Nephron (organoid): ENCODE results near the gene IAH1.
A peak's percentile ranks its signal among the peaks of the same experiment; 100 is the strongest.

Experiments
- H3K27ac Mint-ChIP-seq, 3 experiments: 2 replicates each; pipeline ENCODE4 v1.8.0; 2020; ENCODE audit warnings: mixed read lengths in 3 of 3, mild to moderate bottlenecking in 2 of 3, moderate library complexity in 1 of 3
- H3K27me3 Mint-ChIP-seq: 2 replicates; pipeline ENCODE4 v1.8.0; 2021; ENCODE audit warnings: low read depth, mild to moderate bottlenecking, moderate library complexity, mixed read lengths
- H3K36me3 Mint-ChIP-seq: 2 replicates; pipeline ENCODE4 v1.8.0; 2020; ENCODE audit warnings: low read depth, mixed read lengths
- H3K4me1 Mint-ChIP-seq: 2 replicates; pipeline ENCODE4 v1.8.0; 2020; ENCODE audit warnings: mixed read lengths
- H3K4me3 Mint-ChIP-seq, 3 experiments: 2 replicates each; pipeline ENCODE4 v1.8.0; 2020; ENCODE audit warnings: mild to moderate bottlenecking in 3 of 3, mixed read lengths in 3 of 3, moderate library complexity in 2 of 3
- H3K9me3 Mint-ChIP-seq: 2 replicates; pipeline ENCODE4 v1.8.0; 2020; ENCODE audit warnings: mixed read lengths
- CTCF ChIP-seq, 3 experiments: fragments of 200-600 bp; sonication (generic); IDR thresholded peaks; one replicate each; pipeline ENCODE4 v1.5.0; 2021; ENCODE audit warnings: antibody characterized with exemption in 3 of 3; ENCODE audit not compliant: unreplicated experiment in 3 of 3

Gene IAH1

GRCh38 chr2:9517118-9517782 is 42.9 kb downstream of the IAH1 start:
- H3K27me3 Mint-ChIP-seq, result no peaks in the 10 kb centered on the region
- H3K9me3 Mint-ChIP-seq, result no peaks in the 10 kb centered on the region
- no peak overlapping the region for H3K4me3 Mint-ChIP-seq
- TF ChIP-seq CTCF (IDR thresholded peaks at IDR 0.05; ENCODE audit: unreplicated experiment in 3 of 3), result no peak
- H3K36me3 Mint-ChIP-seq, result peaks cover 68% of the 10 kb centered on the region
- no peak overlapping the region for H3K27ac Mint-ChIP-seq
- H3K4me1 Mint-ChIP-seq, result no peaks in the 10 kb centered on the region

GRCh38 chr2:9518163-9518562 is 43.8 kb downstream of the IAH1 start:
- H3K27me3 Mint-ChIP-seq, result no peaks in the 10 kb centered on the region
- no peak for TF ChIP-seq CTCF (IDR thresholded peaks at IDR 0.05; ENCODE audit: unreplicated experiment in 3 of 3)
- peaks cover 63% of the 10 kb centered on the region for H3K36me3 Mint-ChIP-seq

GRCh38 chr2:9518780-9519179 is 44.4 kb downstream of the IAH1 start:
- H3K27me3 Mint-ChIP-seq, result no peaks in the 10 kb centered on the region
- no peaks in the 10 kb centered on the region for H3K4me1 Mint-ChIP-seq
- H3K4me3 Mint-ChIP-seq, result no peak overlapping the region
- no peak for TF ChIP-seq CTCF (IDR thresholded peaks at IDR 0.05; ENCODE audit: unreplicated experiment in 3 of 3)
- H3K9me3 Mint-ChIP-seq, result no peaks in the 10 kb centered on the region
- H3K36me3 Mint-ChIP-seq, result peaks cover 64% of the 10 kb centered on the region
- no peak overlapping the region for H3K27ac Mint-ChIP-seq

More at GRCh38 chr2:9518163-9518562, 43.8 kb downstream of the IAH1 start:
- Mint-ChIP-seq H3K4me1 (no peaks in the 10 kb centered on the region), H3K9me3 (no peaks in the 10 kb centered on the region), H3K27ac (no peak overlapping the region), H3K4me3 (no peak overlapping the region)

- no peaks in the 10 kb centered on the region for H3K27me3 Mint-ChIP-seq
- H3K27ac Mint-ChIP-seq, result peak overlapping the region in 2 of 3 experiments; percentile 56 to 69
- no peaks in the 10 kb centered on the region for H3K9me3 Mint-ChIP-seq
- H3K36me3 Mint-ChIP-seq, result peaks cover 68% of the 10 kb centered on the region
- no peak for TF ChIP-seq CTCF (IDR thresholded peaks at IDR 0.05; ENCODE audit: unreplicated experiment in 3 of 3)
- H3K4me3 Mint-ChIP-seq, result no peak overlapping the region
- no peaks in the 10 kb centered on the region for H3K4me1 Mint-ChIP-seq
Observed at GRCh38 chr2:9519250-9519649, 44.9 kb downstream of the IAH1 start.

- Mint-ChIP-seq H3K4me3 (no peak overlapping the region), H3K27ac (no peak overlapping the region), H3K27me3 (no peaks in the 10 kb centered on the region), H3K9me3 (no peaks in the 10 kb centered on the region), H3K4me1 (no peaks in the 10 kb centered on the region), H3K36me3 (peaks cover 80% of the 10 kb centered on the region)
- no peak for TF ChIP-seq CTCF (IDR thresholded peaks at IDR 0.05; ENCODE audit: unreplicated experiment in 3 of 3)
Observed at GRCh38 chr2:9524291-9524690, 49.9 kb downstream of the IAH1 start.

GRCh38 chr2:9525266-9525665 is 50.9 kb downstream of the IAH1 start:
- Mint-ChIP-seq H3K4me3 (no peak overlapping the region), H3K27me3 (no peaks in the 10 kb centered on the region), H3K9me3 (no peaks in the 10 kb centered on the region), H3K4me1 (no peaks in the 10 kb centered on the region), H3K36me3 (peaks cover 80% of the 10 kb centered on the region), H3K27ac (no peak overlapping the region)
- TF ChIP-seq CTCF (IDR thresholded peaks at IDR 0.05; ENCODE audit: unreplicated experiment in 3 of 3), result no peak
